Lower lobe of right lung (tissue), 2 donors: ENCODE results near the gene NECAB3. TPM values are rescaled to one million over a fixed set of nuclear protein-coding genes. Genes with fewer than 3 reads are reported as not detected.
"Not testable (repeated sequence)": the region's sequence is repeated elsewhere in the genome, so short reads cannot be mapped to it uniquely, and the experiment has no call there.

ENCODE experiments used
- ATAC-seq, 2 donors: fragments of 200-7000 bp; cut with Tn5 transposase; one replicate each; pipeline ENCODE4 v1.9.1; 2020 to 2022; ENCODE audit warnings: mild to moderate bottlenecking in 2 of 2, moderate library complexity in 2 of 2
- DNase-seq: peaks from one replicate; pipeline ENCODE4 v3.0.0-alpha.2; 2020
- H3K27ac ChIP-seq: fragments of 200-600 bp; one replicate; pipeline ENCODE4 v1.8.0; 2022
- H3K27me3 ChIP-seq: fragments of 200-600 bp; one replicate; pipeline ENCODE4 v1.8.0; 2022; ENCODE audit warnings: low read depth
- H3K36me3 ChIP-seq: fragments of 200-600 bp; one replicate; pipeline ENCODE4 v1.8.0; 2022; ENCODE audit warnings: mild to moderate bottlenecking
- H3K4me1 ChIP-seq: fragments of 200-600 bp; one replicate; pipeline ENCODE4 v1.8.0; 2022
- H3K4me3 ChIP-seq: fragments of 200-600 bp; one replicate; pipeline ENCODE4 v1.8.0; 2022; ENCODE audit warnings: mild to moderate bottlenecking
- H3K9me3 ChIP-seq: fragments of 200-600 bp; one replicate; pipeline ENCODE4 v1.8.0; 2022
- intact Hi-C: fragments of 100-400 bp; cut with DNase I; formaldehyde crosslinking; loops from one replicate; pipeline ENCODE4 v1.11.0; 2022
- total RNA-seq: library from RNA; stranded (reverse); fragmentation: NEBNext Ultra II Directional; extraction: Animal tissue kit (Norgen Biotek cat#: 25700); gene quantifications from one replicate; pipeline ENCODE4 v1.2.1, GENCODE V29; 2021
- TF ChIP-seq, protein P1 (sequence below): fragments of 200-600 bp; IDR thresholded peaks from one replicate; pipeline ENCODE4 v1.8.0; 2022; ENCODE audit warnings: antibody characterized with exemption, mild to moderate bottlenecking
- donor health status: DM: no; HTN: yes; CAD: no; lungs with severe emphysema.

The NECAB3 gene
- total RNA-seq, 1 donor from 2014 or later, result 60.3 TPM

DNA sequence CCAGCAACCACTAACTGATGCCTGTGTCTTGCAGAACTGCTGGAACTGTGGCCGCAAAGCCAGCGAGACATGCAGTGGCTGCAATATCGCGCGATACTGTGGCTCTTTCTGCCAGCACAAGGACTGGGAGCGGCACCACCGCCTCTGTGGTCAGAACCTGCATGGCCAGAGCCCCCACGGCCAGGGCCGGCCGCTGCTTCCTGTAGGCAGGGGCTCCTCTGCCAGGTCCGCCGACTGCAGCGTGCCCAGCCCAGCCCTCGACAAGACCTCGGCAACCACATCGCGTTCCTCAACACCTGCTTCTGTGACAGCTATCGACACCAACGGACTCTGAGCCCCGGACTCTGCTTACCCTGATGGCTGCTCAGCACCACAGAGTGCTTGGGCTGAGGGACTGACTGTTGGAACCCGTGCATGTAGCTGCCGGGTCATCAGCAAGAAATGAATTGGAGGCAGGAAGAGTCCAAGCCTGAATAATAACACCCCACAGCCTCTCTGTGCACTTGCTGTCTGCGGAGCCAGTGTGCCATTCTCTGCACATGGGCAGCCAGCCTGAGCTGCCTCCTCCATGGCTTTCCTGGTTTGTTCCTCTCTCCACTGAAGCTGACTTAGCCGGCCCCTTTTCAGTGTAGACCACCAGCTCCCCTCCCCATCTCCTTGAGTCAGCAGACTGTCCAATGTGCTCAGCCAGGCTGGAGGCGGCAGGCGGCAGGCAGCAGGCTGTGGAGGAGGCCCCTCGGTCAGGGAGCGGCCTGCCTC lies 29.7 kb downstream of the NECAB3 start:
- Histone ChIP-seq H3K36me3 (peaks cover 60% of the 10 kb centered on the region), H3K9me3 (no peaks in the 10 kb centered on the region), H3K4me1 (peaks cover 28% of the 10 kb centered on the region), H3K4me3 (no peak overlapping the region), H3K27ac (no peak overlapping the region), H3K27me3 (no peaks in the 10 kb centered on the region)
- TF ChIP-seq, protein P1, sequence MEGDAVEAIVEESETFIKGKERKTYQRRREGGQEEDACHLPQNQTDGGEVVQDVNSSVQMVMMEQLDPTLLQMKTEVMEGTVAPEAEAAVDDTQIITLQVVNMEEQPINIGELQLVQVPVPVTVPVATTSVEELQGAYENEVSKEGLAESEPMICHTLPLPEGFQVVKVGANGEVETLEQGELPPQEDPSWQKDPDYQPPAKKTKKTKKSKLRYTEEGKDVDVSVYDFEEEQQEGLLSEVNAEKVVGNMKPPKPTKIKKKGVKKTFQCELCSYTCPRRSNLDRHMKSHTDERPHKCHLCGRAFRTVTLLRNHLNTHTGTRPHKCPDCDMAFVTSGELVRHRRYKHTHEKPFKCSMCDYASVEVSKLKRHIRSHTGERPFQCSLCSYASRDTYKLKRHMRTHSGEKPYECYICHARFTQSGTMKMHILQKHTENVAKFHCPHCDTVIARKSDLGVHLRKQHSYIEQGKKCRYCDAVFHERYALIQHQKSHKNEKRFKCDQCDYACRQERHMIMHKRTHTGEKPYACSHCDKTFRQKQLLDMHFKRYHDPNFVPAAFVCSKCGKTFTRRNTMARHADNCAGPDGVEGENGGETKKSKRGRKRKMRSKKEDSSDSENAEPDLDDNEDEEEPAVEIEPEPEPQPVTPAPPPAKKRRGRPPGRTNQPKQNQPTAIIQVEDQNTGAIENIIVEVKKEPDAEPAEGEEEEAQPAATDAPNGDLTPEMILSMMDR, result no peak
- ATAC-seq (no peak), DNase-seq (no peak)
- intact Hi-C loops, result no loop called here

DNA sequence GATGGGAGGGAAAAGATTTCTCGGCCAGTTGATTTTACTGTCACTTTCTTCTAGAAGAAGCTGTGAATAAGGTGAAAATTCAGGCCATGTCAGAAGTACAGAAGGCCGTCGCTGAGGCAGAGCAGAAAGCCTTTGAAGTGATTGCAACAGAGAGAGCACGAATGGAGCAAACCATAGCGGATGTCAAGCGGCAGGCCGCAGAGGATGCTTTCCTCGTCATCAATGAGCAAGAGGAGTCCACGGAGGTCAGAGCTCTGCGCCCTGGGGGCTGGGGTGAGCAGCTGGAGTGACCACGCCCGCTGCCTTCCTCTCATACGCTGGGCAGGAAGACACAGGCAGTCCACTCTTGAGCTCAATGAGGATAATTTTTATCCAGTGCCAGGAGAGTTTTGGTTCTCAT lies 33.9 kb downstream of the NECAB3 start:
- Histone ChIP-seq H3K36me3 (peaks cover 88% of the 10 kb centered on the region), H3K4me1 (no peaks in the 10 kb centered on the region), H3K9me3 (no peaks in the 10 kb centered on the region), H3K27ac (no peak overlapping the region), H3K4me3 (no peak overlapping the region), H3K27me3 (no peaks in the 10 kb centered on the region)
- DNase-seq (no peak), ATAC-seq (no peak)
- TF ChIP-seq, protein P1, result no peak
- intact Hi-C loops, result no loop called here

GRCh38 chr20:33636776-33637175 lies 37.5 kb downstream of the NECAB3 start:
- intact Hi-C loops, result loop anchor here (10.0 kb wide), 1 partner anchor 172 kb away; no protein-coding TSS in a partner anchor
- ATAC-seq (no peak), DNase-seq (no peak)
- TF ChIP-seq, protein P1, result no peak
- Histone ChIP-seq H3K36me3 (peaks cover 61% of the 10 kb centered on the region), H3K27ac (no peak overlapping the region), H3K4me3 (no peak overlapping the region), H3K9me3 (no peaks in the 10 kb centered on the region), H3K4me1 (no peaks in the 10 kb centered on the region), H3K27me3 (no peaks in the 10 kb centered on the region)

DNA sequence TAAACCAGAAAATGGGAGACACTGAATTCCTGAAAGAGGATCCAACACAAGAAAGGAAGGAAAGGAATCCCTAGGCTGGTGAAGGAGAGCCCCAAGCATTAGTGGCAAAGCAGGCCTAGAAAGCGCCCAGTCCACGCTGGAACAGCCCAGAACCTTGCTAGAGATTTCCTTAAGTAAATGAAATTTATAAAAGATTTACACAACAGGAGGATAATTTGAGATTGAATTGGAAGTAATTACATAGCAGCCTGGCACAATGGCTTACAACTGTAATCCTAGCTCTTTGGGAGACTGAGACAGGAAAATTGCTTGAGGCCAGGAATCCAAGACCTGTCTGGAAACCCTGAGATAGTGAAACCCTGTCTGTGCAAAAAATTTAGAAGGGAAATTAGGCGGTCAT lies 38.9 kb downstream of the NECAB3 start:
- intact Hi-C loops, result loop anchor here (10.0 kb wide), 1 partner anchor 171 kb away; no protein-coding TSS in a partner anchor
- DNase-seq (no peak), ATAC-seq (no peak)
- Histone ChIP-seq H3K4me3 (no peak overlapping the region), H3K9me3 (no peaks in the 10 kb centered on the region), H3K4me1 (no peaks in the 10 kb centered on the region), H3K36me3 (peaks cover 60% of the 10 kb centered on the region), H3K27ac (no peak overlapping the region), H3K27me3 (no peaks in the 10 kb centered on the region)
- TF ChIP-seq, protein P1, result no peak

GRCh38 chr20:33631910-33632309 lies 42.3 kb downstream of the NECAB3 start:
- H3K27ac ChIP-seq, ATAC-seq, H3K4me3 ChIP-seq, H3K27me3 ChIP-seq, H3K4me1 ChIP-seq, DNase-seq, H3K9me3 ChIP-seq: not testable (repeated sequence)
- intact Hi-C loops, result loop anchor here (10.0 kb wide), 1 partner anchor 167 kb away; no protein-coding TSS in a partner anchor
- peaks cover 48% of the 10 kb centered on the region for H3K36me3 ChIP-seq

DNA sequence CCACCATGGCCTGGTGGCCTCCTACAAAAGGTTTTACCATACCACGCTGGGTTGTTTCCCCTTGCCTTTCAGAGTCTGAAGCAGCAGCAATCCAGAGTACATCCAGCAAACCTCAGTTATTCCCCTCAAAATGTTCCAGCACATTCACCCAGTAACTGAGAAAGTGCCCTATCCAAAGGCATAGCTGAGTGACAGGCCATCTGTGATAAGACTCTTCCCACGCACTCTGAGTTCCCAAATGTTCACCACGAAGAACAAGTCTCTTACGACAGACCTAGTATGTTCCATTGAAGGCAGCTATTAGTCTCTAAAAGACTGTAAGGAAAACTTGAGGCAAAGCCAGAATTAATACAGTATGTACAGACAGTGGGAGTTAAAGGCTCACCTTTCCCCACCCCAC lies 43.7 kb downstream of the NECAB3 start:
- ATAC-seq, result no peak
- H3K36me3 ChIP-seq, result peaks cover 51% of the 10 kb centered on the region

More for the DNA sequence above, 43.7 kb downstream of the NECAB3 start:
- H3K27ac ChIP-seq, result no peak overlapping the region
- no peak overlapping the region for H3K4me3 ChIP-seq
- TF ChIP-seq, protein P1, result no peak
- no peaks in the 10 kb centered on the region for H3K9me3 ChIP-seq
- H3K27me3 ChIP-seq, result no peaks in the 10 kb centered on the region
- intact Hi-C loops, result loop anchor here (10.0 kb wide), 1 partner anchor 166 kb away; no protein-coding TSS in a partner anchor
- DNase-seq, result no peak
- no peaks in the 10 kb centered on the region for H3K4me1 ChIP-seq
